ENCODE results near the gene CKAP5.
"Not testable (repeated sequence)": the region's sequence is repeated elsewhere in the genome, so short reads cannot be mapped to it uniquely, and the experiment has no call there.

DNA sequence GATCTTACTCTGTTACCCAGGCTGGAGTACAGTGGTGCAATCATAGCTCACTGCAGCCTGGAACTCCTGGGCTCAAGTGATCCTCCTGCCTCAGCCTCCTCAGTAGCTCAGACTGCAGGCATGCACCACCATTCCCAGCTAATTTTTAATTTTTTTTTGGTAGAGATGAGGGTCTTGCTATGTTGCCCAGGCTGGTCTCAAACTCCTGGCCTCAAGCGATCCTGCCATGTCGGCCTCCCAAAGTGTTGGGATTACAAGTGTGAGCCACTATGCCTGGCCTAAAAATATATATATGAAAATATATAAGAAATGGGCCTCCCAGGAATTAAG is 128.3 kb downstream of the CKAP5 start:
- not testable (repeated sequence) for TF ChIP-seq POLR2AphosphoS5, POLR2A (IDR thresholded peaks at IDR 0.05)
- TF ChIP-seq, protein P1, sequence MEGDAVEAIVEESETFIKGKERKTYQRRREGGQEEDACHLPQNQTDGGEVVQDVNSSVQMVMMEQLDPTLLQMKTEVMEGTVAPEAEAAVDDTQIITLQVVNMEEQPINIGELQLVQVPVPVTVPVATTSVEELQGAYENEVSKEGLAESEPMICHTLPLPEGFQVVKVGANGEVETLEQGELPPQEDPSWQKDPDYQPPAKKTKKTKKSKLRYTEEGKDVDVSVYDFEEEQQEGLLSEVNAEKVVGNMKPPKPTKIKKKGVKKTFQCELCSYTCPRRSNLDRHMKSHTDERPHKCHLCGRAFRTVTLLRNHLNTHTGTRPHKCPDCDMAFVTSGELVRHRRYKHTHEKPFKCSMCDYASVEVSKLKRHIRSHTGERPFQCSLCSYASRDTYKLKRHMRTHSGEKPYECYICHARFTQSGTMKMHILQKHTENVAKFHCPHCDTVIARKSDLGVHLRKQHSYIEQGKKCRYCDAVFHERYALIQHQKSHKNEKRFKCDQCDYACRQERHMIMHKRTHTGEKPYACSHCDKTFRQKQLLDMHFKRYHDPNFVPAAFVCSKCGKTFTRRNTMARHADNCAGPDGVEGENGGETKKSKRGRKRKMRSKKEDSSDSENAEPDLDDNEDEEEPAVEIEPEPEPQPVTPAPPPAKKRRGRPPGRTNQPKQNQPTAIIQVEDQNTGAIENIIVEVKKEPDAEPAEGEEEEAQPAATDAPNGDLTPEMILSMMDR (IDR thresholded peaks at IDR 0.05) = not testable (repeated sequence)
